OCI-LY7 (cell line): Measurements from ENCODE around the gene SCFD2. TPM values are rescaled to one million over a fixed set of nuclear protein-coding genes. Genes with fewer than 3 reads are reported as not detected.

Experiments used
- BruUV-seq: library from RNA; stranded (reverse); fragments of 400-500 nt; replicated peaks from 2 replicates; lab custom pipeline; 2021; lab: Mats Ljungman, UMichigan
- CTCF ChIA-PET: fragments of 300-600 bp; sonication (Branson Sonifier 250); formaldehyde crosslinking; loops from one replicate; lab custom pipeline; 2022; ENCODE audit warnings: antibody characterized with exemption; ENCODE audit not compliant: unreplicated experiment; lab: Charles Lee
- POLR2A ChIA-PET: fragments of 300-600 bp; sonication (Branson Sonifier 250); formaldehyde crosslinking; loops from one replicate; lab custom pipeline; 2022; ENCODE audit warnings: antibody characterized with exemption; lab: Charles Lee
- DNase-seq: peaks from one replicate; pipeline ENCODE4 v3.0.0-alpha.2; 2015; ENCODE audit warnings: low spot score
- H2AFZ ChIP-seq: fragments of 200-600 bp; sonication (generic), shearing (Covaris generic); 2 replicates; pipeline ENCODE4 v1.6.1; 2014; ENCODE audit warnings: mild to moderate bottlenecking, antibody characterized with exemption, low read length, moderate library complexity
- H3K27ac ChIP-seq: fragments of 200-600 bp; sonication (generic); 2 replicates; pipeline ENCODE4 v1.5.1; 2014; ENCODE audit warnings: mixed run types, low read depth, mild to moderate bottlenecking, moderate library complexity, low read length, inconsistent platforms; ENCODE audit not compliant: poor library complexity, severe bottlenecking
- H3K36me3 ChIP-seq: fragments of 200-600 bp; sonication (generic); 2 replicates; pipeline ENCODE4 v1.6.1; 2014; ENCODE audit warnings: mild to moderate bottlenecking, antibody characterized with exemption, low read length, moderate library complexity, mixed read lengths; ENCODE audit not compliant: insufficient read depth
- H3K4me1 ChIP-seq: fragments of 200-600 bp; sonication (generic); 2 replicates; pipeline ENCODE4 v1.5.1; 2014; ENCODE audit warnings: mild to moderate bottlenecking, low read length; ENCODE audit not compliant: insufficient read depth, poor library complexity, severe bottlenecking
- H3K4me2 ChIP-seq: fragments of 200-600 bp; sonication (generic); 2 replicates; pipeline ENCODE4 v1.6.1; 2014; ENCODE audit warnings: mild to moderate bottlenecking, low read length
- H3K4me3 ChIP-seq: fragments of 200-600 bp; sonication (generic); 2 replicates; pipeline ENCODE4 v1.5.1; 2014; ENCODE audit warnings: mild to moderate bottlenecking, low read depth, low read length; ENCODE audit not compliant: poor library complexity, severe bottlenecking
- H3K79me2 ChIP-seq: fragments of 200-600 bp; sonication (generic); 2 replicates; pipeline ENCODE4 v1.6.1; 2016; ENCODE audit warnings: low read depth, mild to moderate bottlenecking, low read length, moderate library complexity, mixed read lengths; ENCODE audit not compliant: insufficient read depth
- H3K9me2 ChIP-seq: fragments of 200-600 bp; sonication (generic); 2 replicates; pipeline ENCODE4 v1.6.1; 2016; ENCODE audit warnings: mild to moderate bottlenecking, low read length, mixed read lengths; ENCODE audit not compliant: insufficient read depth
- H3K9me3 ChIP-seq: fragments of 200-600 bp; sonication (generic); 2 replicates; pipeline ENCODE4 v1.6.1; 2014; ENCODE audit warnings: mild to moderate bottlenecking, mixed run types, low read length, mixed read lengths
- H4K20me1 ChIP-seq: fragments of 200-600 bp; sonication (generic); 2 replicates; pipeline ENCODE4 v1.6.1; 2014; ENCODE audit warnings: mild to moderate bottlenecking, antibody characterized with exemption, low read length, moderate library complexity, mixed read lengths; ENCODE audit not compliant: insufficient read depth
- EZH2phosphoT487 ChIP-seq: fragments of 200-600 bp; sonication (generic); IDR thresholded peaks from 2 replicates; pipeline ENCODE4 v1.6.1; 2018; ENCODE audit warnings: low read depth, borderline replicate concordance, mild to moderate bottlenecking, mixed run types, antibody characterized with exemption, low read length, moderate library complexity, mixed read lengths
- intact Hi-C: fragments of 100-400 bp; cut with micrococcal nuclease; formaldehyde crosslinking; loops from one replicate; pipeline ENCODE4 v1.10.0; 2022; ENCODE audit not compliant: unreplicated experiment
- total RNA-seq, 2 experiments: library from RNA; depleted of rRNA in 1 of 2; stranded (reverse); fragments of >200 nt in 1 of 2; shearing (Covaris generic) in 1 of 2; gene quantifications; 2 replicates each; pipeline ENCODE4 v1.2.3, GENCODE V29; 2014 to 2022
- TF ChIP-seq, protein P1 (sequence below): fragments of 200-600 bp; sonication (generic); conservative IDR thresholded peaks from 2 replicates; pipeline ENCODE4 v1.5.1; 2014; ENCODE audit warnings: mild to moderate bottlenecking, antibody characterized with exemption, low read length, moderate library complexity, mixed read lengths

Gene SCFD2
- total RNA-seq, 2 experiments from 2014 or later, result 27.2 to 52.0 TPM

DNA sequence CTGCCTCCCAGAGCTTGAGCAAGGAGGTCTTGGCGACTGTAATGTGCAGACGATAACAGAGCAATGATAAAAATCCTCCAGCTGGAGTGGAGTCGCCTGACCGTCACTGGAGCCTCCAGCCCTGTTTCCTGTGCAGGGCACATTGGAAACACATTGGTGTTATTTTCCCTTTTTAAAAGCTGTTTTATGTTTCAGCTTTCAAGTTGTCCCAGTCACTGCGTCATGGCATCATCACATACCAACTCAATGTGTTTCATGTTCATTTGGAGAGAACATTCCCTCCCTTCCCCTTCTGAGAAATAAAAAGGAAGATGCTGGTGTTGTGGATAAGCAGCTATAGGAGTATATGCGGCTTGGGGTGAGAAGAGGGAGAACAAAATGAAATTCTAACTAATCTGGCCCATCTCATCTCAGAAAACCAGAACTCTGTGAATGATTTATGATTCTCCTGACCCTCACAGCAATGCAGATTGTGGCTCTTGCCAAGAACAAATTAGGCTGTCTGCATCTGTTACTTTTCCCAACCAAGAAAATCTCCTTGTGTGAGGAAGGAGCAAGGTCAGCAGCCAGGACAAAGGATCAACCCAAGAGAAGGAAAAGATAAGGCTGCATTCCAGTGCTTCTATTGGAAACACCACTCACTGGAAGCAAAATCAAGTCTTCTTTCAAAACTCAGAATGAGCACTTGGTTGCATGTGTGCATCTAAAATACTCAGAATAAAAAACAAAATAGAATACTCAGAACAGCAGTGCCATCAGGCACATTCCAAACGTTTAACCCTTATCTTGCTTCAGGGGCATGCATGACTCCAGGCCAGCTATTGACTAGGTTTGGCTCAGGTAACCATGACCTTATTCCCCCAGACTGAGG lies 369.4 kb downstream of the SCFD2 start:
- H3K9me2 ChIP-seq, result no peaks in the 10 kb centered on the region
- no peaks in the 10 kb centered on the region for H3K9me3 ChIP-seq
- no peaks in the 10 kb centered on the region for H3K4me1 ChIP-seq
- no peaks in the 10 kb centered on the region for H3K79me2 ChIP-seq
- no peak overlapping the region for H3K4me3 ChIP-seq
- no peak overlapping the region for H3K4me2 ChIP-seq
- CTCF ChIA-PET, result no interaction called here
- H3K27ac ChIP-seq, result no peak overlapping the region
- H2AFZ ChIP-seq, result no peak overlapping the region
- POLR2A ChIA-PET, result interaction anchor here (0.7 kb wide), 1 partner anchor 278 kb away, joined by 4 read pairs; no protein-coding TSS in a partner anchor
- H4K20me1 ChIP-seq, result no peaks in the 10 kb centered on the region
- DNase-seq, result no peak
- TF ChIP-seq, protein P1, sequence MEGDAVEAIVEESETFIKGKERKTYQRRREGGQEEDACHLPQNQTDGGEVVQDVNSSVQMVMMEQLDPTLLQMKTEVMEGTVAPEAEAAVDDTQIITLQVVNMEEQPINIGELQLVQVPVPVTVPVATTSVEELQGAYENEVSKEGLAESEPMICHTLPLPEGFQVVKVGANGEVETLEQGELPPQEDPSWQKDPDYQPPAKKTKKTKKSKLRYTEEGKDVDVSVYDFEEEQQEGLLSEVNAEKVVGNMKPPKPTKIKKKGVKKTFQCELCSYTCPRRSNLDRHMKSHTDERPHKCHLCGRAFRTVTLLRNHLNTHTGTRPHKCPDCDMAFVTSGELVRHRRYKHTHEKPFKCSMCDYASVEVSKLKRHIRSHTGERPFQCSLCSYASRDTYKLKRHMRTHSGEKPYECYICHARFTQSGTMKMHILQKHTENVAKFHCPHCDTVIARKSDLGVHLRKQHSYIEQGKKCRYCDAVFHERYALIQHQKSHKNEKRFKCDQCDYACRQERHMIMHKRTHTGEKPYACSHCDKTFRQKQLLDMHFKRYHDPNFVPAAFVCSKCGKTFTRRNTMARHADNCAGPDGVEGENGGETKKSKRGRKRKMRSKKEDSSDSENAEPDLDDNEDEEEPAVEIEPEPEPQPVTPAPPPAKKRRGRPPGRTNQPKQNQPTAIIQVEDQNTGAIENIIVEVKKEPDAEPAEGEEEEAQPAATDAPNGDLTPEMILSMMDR, result no peak
- TF ChIP-seq EZH2phosphoT487, result no peak
- no peaks in the 10 kb centered on the region for H3K36me3 ChIP-seq
- intact Hi-C loops, result no loop called here
- BruUV-seq, result no TSS peak

DNA sequence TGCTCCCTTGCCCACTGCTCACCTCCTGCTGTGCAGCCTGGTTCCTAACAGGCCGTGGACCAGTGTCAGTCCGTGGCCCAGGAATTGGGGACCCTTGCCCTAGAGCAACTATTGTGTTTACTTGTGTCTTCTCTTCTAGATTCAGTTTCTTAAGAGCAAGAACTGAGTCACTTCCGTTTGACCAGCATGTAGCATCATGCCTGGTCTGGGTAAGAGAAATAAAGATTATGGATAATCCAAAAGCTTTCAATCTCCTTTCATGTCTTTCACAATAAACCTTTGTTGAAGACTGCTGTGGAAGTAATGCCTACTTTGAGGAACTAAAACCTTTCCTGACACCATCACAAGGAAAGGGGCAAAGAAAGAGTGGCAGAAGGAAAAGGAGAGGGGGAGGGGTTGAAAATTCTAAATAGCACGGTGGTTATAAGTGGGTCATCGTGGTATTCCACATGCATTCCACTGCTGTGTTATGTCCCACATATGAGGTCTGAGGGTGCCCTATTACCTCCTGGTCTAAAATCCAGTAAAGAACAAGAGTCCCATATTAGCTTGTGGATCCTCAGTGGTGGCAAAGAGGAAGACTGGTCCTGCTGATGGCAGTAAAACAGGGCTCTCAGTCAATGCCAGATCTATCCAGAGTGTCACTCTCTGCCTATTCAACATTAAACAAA lies 370.4 kb downstream of the SCFD2 start:
- no peaks in the 10 kb centered on the region for H3K36me3 ChIP-seq
- intact Hi-C loops, result no loop called here
- ChIA-PET POLR2A (interaction anchor here (0.6 to 0.7 kb wide), 2 partner anchors 277 to 468 kb away, joined by 3 to 4 read pairs; no protein-coding TSS in a partner anchor), CTCF (no interaction called here)
- no peaks in the 10 kb centered on the region for H3K9me3 ChIP-seq
- no peak overlapping the region for H2AFZ ChIP-seq
- TF ChIP-seq, protein P1, result no peak
- no peak for TF ChIP-seq EZH2phosphoT487
- no peaks in the 10 kb centered on the region for H3K79me2 ChIP-seq
- BruUV-seq, result no TSS peak
- H4K20me1 ChIP-seq, result no peaks in the 10 kb centered on the region
- H3K9me2 ChIP-seq, result no peaks in the 10 kb centered on the region
- no peak for DNase-seq
- no peak overlapping the region for H3K27ac ChIP-seq
- no peak overlapping the region for H3K4me2 ChIP-seq
- H3K4me1 ChIP-seq, result no peaks in the 10 kb centered on the region
- no peak overlapping the region for H3K4me3 ChIP-seq

GRCh38 chr4:52994567-52994966 lies 371.3 kb downstream of the SCFD2 start:
- no peaks in the 10 kb centered on the region for H3K36me3 ChIP-seq
- no peaks in the 10 kb centered on the region for H4K20me1 ChIP-seq
- intact Hi-C loops, result no loop called here
- no peaks in the 10 kb centered on the region for H3K9me3 ChIP-seq
- DNase-seq, result no peak
- no peaks in the 10 kb centered on the region for H3K9me2 ChIP-seq
- H3K4me3 ChIP-seq, result no peak overlapping the region
- no peaks in the 10 kb centered on the region for H3K4me1 ChIP-seq
- H3K4me2 ChIP-seq, result no peak overlapping the region
- POLR2A ChIA-PET, result no interaction called here
- H3K79me2 ChIP-seq, result no peaks in the 10 kb centered on the region
- BruUV-seq, result no TSS peak
- CTCF ChIA-PET, result no interaction called here
- no peak overlapping the region for H3K27ac ChIP-seq
- H2AFZ ChIP-seq, result no peak overlapping the region
- no peak for TF ChIP-seq EZH2phosphoT487
- TF ChIP-seq, protein P1, result no peak
